Occipital lobe (tissue), 2 donors: ENCODE results near the gene CLBA1. TPM values are rescaled to one million over a fixed set of nuclear protein-coding genes. Genes with fewer than 3 reads are reported as not detected.
"Not testable (repeated sequence)": the region's sequence is repeated elsewhere in the genome, so short reads cannot be mapped to it uniquely, and the experiment has no call there.

Experiments used
- DNase-seq: peaks from one replicate; lab custom pipeline; 2025; lab: John Stamatoyannopoulos, UW
- total RNA-seq: library from RNA; depleted of rRNA; stranded (reverse); fragments of >200 nt; gene quantifications from one replicate; pipeline ENCODE4 v1.2.3, GENCODE V29; 2014

Gene CLBA1
- total RNA-seq, 1 donor from 2014 or later = 10.1 TPM

DNA sequence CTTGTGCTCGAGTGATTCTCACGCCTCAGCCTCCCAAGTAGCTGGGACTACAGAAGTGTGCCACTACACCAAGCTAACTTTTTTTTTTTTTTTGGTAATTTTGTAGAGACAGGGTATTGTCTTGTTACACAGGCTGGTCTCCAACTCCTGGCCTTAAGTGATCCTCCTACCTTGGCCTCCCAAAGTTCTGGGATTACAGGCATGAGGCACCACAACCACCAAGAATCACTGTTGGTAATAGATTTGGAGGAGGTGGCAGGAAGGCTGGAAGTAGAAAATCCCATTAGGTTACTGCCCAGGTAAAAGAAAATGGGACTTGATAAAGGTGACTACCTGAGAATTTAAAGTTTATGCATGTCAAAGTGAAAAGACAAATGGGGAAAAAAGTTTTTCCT is 36.7 kb downstream of the CLBA1 start:
- no peak for DNase-seq

GRCh38 chr14:105023144-105023543 is 37.6 kb downstream of the CLBA1 start:
- DNase-seq = no peak

GRCh38 chr14:105023791-105024480 is 38.3 kb downstream of the CLBA1 start:
- DNase-seq = no peak

DNA sequence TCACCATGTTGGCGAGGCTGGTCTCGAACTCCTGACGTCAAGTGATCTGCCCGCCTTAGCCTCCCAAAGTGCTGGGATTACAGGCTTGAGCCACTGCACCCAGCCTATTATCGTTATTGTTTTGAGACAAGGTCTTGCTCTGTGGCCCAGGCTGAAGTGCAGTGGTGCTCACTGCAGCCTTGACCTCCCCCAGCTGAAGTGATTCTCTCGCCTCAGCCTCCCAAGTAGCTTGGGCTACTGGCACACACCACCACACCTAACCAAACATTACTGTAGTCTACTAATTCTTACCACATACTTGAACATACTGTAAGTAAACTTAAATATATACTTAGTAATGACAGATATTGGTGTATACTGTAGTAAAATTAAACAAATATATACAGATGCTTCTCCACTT is 39.8 kb downstream of the CLBA1 start:
- no peak for DNase-seq

DNA sequence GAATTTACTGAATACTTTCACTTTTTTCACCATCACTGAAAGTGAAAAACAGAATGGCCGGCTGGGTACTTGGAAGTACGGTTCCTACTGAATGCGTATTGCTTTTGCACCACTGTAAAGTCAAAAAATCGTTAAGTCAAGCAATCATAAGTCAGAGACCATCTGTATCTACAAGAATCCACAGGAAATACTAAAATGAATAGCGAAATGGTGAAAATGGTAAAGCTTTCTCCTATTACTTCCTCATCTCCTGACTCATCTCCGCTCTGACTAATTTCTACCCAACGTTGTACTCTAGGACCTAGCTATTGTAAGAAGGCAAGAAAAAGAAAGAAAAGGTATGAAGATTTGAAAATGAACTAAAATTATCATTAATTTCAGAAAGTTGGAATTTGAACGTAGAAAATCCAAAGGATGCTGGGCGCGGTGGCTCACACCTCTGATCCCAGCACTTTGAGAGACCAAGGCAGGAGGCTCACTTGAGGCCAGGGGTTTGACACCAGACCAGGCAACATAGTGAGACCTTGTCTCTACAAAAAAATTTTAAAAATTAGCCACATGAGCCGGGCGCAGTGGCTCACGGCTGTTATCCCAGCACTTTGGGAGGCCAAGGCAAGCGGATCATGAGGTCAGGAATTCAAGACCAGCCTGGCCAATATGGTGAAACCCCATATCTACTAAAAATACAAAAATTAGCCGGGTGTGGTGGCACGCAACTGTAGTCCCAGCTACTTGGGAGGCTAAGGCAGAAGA is 40.6 kb downstream of the CLBA1 start:
- no peak for DNase-seq

- DNase-seq = no peak
These were observed 41.4 kb downstream of the CLBA1 start for GRCh38 chr14:105026802-105027563.

- not testable (repeated sequence) for DNase-seq
These were observed 42.1 kb downstream of the CLBA1 start for GRCh38 chr14:105027718-105028117.

DNA sequence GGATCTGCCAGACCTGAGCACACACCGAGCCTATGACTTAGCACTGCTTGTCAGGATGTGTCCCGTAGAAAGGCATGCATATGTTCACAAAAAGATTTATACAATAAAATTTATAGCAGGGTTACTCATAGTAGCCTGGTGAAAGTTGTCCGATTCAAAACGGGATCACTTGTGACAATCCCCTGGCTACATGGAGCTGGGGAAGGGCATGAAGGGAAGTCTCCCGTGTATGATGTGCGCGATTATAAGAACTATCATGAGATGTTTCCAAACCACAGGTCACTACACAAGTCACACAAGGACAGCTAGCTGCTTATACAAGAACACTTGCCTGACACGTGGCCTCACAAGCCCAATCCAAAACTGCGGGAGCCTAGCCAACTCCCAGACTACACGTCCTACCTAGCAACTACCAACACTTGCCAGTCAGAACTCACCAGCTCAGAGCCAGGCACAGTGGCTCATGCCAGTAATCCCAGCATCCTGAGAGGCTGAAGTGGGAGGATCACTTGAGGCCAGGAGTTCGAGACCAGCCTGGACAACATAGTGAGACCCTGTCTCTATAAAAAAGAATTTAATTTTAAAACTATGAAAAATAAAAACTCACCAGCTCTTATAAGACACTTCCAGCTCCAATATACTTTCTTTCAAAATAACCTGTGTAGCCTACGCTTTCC is 42.8 kb downstream of the CLBA1 start:
- no peak for DNase-seq

- DNase-seq = no peak
These were observed 43.8 kb downstream of the CLBA1 start for GRCh38 chr14:105029402-105029801.

DNA sequence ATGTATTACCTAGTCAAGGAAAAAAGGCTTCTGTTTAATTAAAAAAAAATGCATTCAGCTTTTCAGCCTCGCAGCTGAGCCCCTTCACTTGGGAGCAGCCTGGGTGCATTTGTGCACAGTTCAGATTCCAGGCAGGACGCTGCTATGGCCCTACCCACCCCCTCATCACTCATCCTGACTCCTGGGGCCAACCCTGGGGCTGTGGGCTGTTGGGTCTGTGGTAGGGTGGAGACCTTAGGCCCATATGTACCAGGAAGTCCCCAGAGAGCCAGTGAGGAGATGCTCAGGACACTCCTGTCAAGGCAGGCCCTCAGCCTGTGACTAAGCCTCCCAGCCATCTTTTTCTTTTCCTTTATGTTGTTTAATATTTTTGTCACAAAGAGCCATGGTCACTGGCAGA is 44.6 kb downstream of the CLBA1 start:
- no peak for DNase-seq

- no peak for DNase-seq
These were observed 45.3 kb downstream of the CLBA1 start for GRCh38 chr14:105030836-105031396.

GRCh38 chr14:105032451-105032901 is 46.9 kb downstream of the CLBA1 start:
- not testable (repeated sequence) for DNase-seq

DNA sequence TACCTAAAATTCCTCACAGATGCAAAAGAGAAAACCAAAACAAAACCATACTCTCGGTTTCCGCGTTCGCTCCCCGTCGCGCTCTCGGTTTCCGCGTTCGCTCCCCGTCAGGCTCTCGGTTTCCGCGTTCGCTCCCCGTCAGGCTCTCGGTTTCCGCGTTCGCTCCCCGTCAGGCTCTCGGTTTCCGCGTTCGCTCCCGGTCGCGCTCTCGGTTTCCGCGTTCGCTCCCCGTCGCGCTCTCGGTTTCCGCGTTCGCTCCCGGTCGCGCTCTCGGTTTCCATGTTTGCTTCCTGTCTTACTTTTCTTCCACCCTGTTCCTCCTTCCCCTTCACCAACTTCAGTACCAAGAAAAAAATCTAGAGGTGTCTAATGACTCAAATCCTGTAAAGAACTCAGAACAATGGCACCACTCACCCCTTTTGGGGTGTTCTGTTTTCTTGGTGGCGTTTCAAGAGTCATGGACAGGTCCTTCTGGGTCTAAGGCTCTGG is 47.9 kb downstream of the CLBA1 start:
- DNase-seq = not testable (repeated sequence)

- no peak for DNase-seq
These were observed 48.9 kb downstream of the CLBA1 start for GRCh38 chr14:105034315-105035039.

- not testable (repeated sequence) for DNase-seq
These were observed 50.0 kb downstream of the CLBA1 start for GRCh38 chr14:105035616-105036015.

- no peak for DNase-seq
These were observed 54.0 kb downstream of the CLBA1 start for GRCh38 chr14:105039458-105040205.

DNA sequence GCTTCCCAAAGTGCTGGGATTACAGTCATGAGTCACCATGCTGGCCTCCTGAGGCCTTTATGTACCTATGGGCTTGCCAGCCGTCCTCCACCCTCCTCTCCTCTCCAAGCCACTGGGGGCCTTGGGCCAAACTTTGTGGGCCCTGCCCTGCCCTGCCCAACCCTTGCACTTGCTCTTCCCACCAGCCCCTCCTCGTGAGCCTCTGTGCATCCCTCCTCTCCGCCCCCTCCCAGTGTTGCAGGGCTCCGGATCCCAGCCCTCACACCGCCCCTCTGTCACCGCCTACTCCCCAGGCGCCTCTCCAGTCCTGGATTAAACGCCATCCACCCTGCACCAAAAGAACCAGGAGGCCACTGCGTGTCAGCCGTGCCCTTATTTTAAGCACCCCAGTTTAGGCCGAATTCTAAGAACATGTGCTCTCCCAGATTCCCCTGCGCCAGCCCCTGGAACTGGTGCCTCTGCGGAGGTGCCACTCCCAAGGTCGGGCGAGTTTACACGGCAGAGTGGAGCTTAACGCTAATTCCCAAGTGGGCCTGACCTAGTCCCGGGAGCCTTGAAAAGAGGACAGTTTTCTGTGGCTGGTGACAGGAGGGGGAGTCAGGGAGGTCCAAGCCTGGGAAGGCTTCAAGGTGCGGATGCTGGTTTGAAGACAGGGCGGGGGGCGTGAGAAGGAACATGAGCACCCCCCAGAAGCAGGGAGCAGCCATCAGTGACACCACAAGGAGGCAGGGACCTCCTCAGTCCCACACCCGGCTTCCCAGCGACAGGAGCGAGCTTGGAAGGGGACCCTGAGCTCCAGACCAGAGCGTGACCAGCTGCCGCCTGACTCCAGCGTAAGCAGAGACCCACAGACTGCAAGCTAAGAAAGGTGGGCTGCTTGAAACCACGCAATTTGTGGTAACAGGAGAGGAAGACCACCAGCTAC is 56.5 kb downstream of the CLBA1 start:
- DNase-seq = no peak

GRCh38 chr14:105042813-105043212 is 57.2 kb downstream of the CLBA1 start:
- DNase-seq = no peak

- DNase-seq = no peak
These were observed 58.1 kb downstream of the CLBA1 start for GRCh38 chr14:105043641-105044040.
